ENCODE measurements around the gene IDH2.
"Not testable (repeated sequence)": the region's sequence is repeated elsewhere in the genome, so short reads cannot be mapped to it uniquely, and the experiment has no call there.

IDH2 gene

GRCh38 chr15:90101969-90102890 lies at the start of gene IDH2:
Gene IDH2 (minus strand): TSS chr15:90102468. CDS start chr15:90102390, 78 bp downstream.
- peak; percentile 85 for DNase-seq (ENCODE audit: extremely low spot score, insufficient read length, low read depth)
- peak; percentile 74 for FAIRE-seq

GRCh38 chr15:90150551-90150950 lies 48.3 kb upstream of the IDH2 start:
- FAIRE-seq; DNase-seq (ENCODE audit: extremely low spot score, insufficient read length, low read depth): not testable (repeated sequence)

GRCh38 chr15:90149609-90150340 lies 47.5 kb upstream of the IDH2 start:
- DNase-seq (ENCODE audit: extremely low spot score, insufficient read length, low read depth) (no peak), FAIRE-seq (no peak)

GRCh38 chr15:90146198-90146761 lies 44.0 kb upstream of the IDH2 start:
- DNase-seq (ENCODE audit: extremely low spot score, insufficient read length, low read depth); FAIRE-seq: not testable (repeated sequence)

- FAIRE-seq = no peak
- DNase-seq (ENCODE audit: extremely low spot score, insufficient read length, low read depth) = no peak
Measured at GRCh38 chr15:90145761-90146160, 43.5 kb upstream of the IDH2 start.

- FAIRE-seq (no peak), DNase-seq (ENCODE audit: extremely low spot score, insufficient read length, low read depth) (no peak)
Measured at GRCh38 chr15:90145259-90145658, 43.0 kb upstream of the IDH2 start.

- DNase-seq (ENCODE audit: extremely low spot score, insufficient read length, low read depth) (no peak), FAIRE-seq (peak; percentile 41)
Measured at GRCh38 chr15:90143166-90143655, 40.9 kb upstream of the IDH2 start.

GRCh38 chr15:90142216-90143165 lies 40.2 kb upstream of the IDH2 start:
- FAIRE-seq (no peak), DNase-seq (ENCODE audit: extremely low spot score, insufficient read length, low read depth) (no peak)

- FAIRE-seq = no peak
Measured at GRCh38 chr15:90141646-90142045, 39.4 kb upstream of the IDH2 start.

GRCh38 chr15:90139549-90139948 lies 37.3 kb upstream of the IDH2 start:
- not testable (repeated sequence) for FAIRE-seq; DNase-seq (ENCODE audit: extremely low spot score, insufficient read length, low read depth)

More at GRCh38 chr15:90141646-90142045, 39.4 kb upstream of the IDH2 start:
- no peak for DNase-seq (ENCODE audit: extremely low spot score, insufficient read length, low read depth)

- DNase-seq (ENCODE audit: extremely low spot score, insufficient read length, low read depth) = no peak
- FAIRE-seq = no peak
Measured at GRCh38 chr15:90138071-90138833, 36.0 kb upstream of the IDH2 start.

- FAIRE-seq (no peak), DNase-seq (ENCODE audit: extremely low spot score, insufficient read length, low read depth) (no peak)
Measured at GRCh38 chr15:90132437-90132836, 30.2 kb upstream of the IDH2 start.

GRCh38 chr15:90131848-90132247 lies 29.6 kb upstream of the IDH2 start:
- DNase-seq (ENCODE audit: extremely low spot score, insufficient read length, low read depth) = no peak
- no peak for FAIRE-seq

- DNase-seq (ENCODE audit: extremely low spot score, insufficient read length, low read depth) (no peak), FAIRE-seq (no peak)
Measured at GRCh38 chr15:90130291-90130690, 28.0 kb upstream of the IDH2 start.

GRCh38 chr15:90126596-90127435 lies 24.5 kb upstream of the IDH2 start:
- FAIRE-seq = no peak
- DNase-seq (ENCODE audit: extremely low spot score, insufficient read length, low read depth) = no peak

- FAIRE-seq (no peak), DNase-seq (ENCODE audit: extremely low spot score, insufficient read length, low read depth) (no peak)
Measured at GRCh38 chr15:90126022-90126421, 23.8 kb upstream of the IDH2 start.

- DNase-seq (ENCODE audit: extremely low spot score, insufficient read length, low read depth) = no peak
- FAIRE-seq = no peak
Measured at GRCh38 chr15:90124507-90124906, 22.2 kb upstream of the IDH2 start.

GRCh38 chr15:90121086-90121485 lies 18.8 kb upstream of the IDH2 start:
- FAIRE-seq (no peak), DNase-seq (ENCODE audit: extremely low spot score, insufficient read length, low read depth) (no peak)
